Kidney epithelial cell (primary cell): ENCODE results near the gene GTF2IRD1. TPM values are rescaled to one million over a fixed set of nuclear protein-coding genes. Genes with fewer than 3 reads are reported as not detected.

Experiments
- DNase-seq: peaks from one replicate; pipeline ENCODE4 v3.0.0-alpha.2; 2010; ENCODE audit warnings: low read depth
- H3K27me3 ChIP-seq: 2 replicates; pipeline ENCODE4 v1.6.0; 2011; ENCODE audit warnings: low read length; ENCODE audit not compliant: control insufficient read depth, insufficient read depth
- H3K36me3 ChIP-seq: 2 replicates; pipeline ENCODE4 v1.5.1; 2011; ENCODE audit warnings: low read length; ENCODE audit not compliant: control insufficient read depth, insufficient read depth
- H3K4me3 ChIP-seq: 2 replicates; pipeline ENCODE4 v1.5.1; 2011; ENCODE audit warnings: low read depth, mild to moderate bottlenecking, control low read depth, low read length
- CTCF ChIP-seq: IDR thresholded peaks from 2 replicates; pipeline ENCODE4 v1.5.1; 2011; ENCODE audit warnings: mild to moderate bottlenecking, moderate library complexity, low read length, control low read depth, inconsistent platforms; ENCODE audit not compliant: insufficient read depth, poor library complexity, severe bottlenecking
- total RNA-seq: library from RNA; depleted of rRNA; stranded (reverse); fragments of >200 nt; gene quantifications from 2 replicates; pipeline ENCODE4 v1.2.3, GENCODE V29; 2015

Gene GTF2IRD1
- total RNA-seq, 1 donor from 2014 or later, result 36.8 TPM

GRCh38 chr7:74470504-74470903 lies 16.8 kb downstream of the GTF2IRD1 start:
- no peak for DNase-seq
- Histone ChIP-seq H3K27me3 (no peaks in the 10 kb centered on the region), H3K4me3 (no peak overlapping the region), H3K36me3 (no peaks in the 10 kb centered on the region)
- TF ChIP-seq CTCF, result no peak

- TF ChIP-seq CTCF, result no peak
These were observed 19.4 kb downstream of the GTF2IRD1 start for GRCh38 chr7:74473116-74473515.

GRCh38 chr7:74474271-74474865 lies 20.7 kb downstream of the GTF2IRD1 start:
- H3K4me3 ChIP-seq, result no peak overlapping the region
- no peak for DNase-seq
- H3K36me3 ChIP-seq, result no peaks in the 10 kb centered on the region
- no peaks in the 10 kb centered on the region for H3K27me3 ChIP-seq
- no peak for TF ChIP-seq CTCF

More at GRCh38 chr7:74473116-74473515, 19.4 kb downstream of the GTF2IRD1 start:
- Histone ChIP-seq H3K36me3 (no peaks in the 10 kb centered on the region), H3K4me3 (no peak overlapping the region), H3K27me3 (no peaks in the 10 kb centered on the region)
- no peak for DNase-seq

- H3K27me3 ChIP-seq, result no peaks in the 10 kb centered on the region
- DNase-seq, result no peak
- H3K4me3 ChIP-seq, result no peak overlapping the region
- no peaks in the 10 kb centered on the region for H3K36me3 ChIP-seq
- TF ChIP-seq CTCF, result no peak
These were observed 21.7 kb downstream of the GTF2IRD1 start for GRCh38 chr7:74475243-74475986.

GRCh38 chr7:74475987-74476350 lies 22.3 kb downstream of the GTF2IRD1 start:
- TF ChIP-seq CTCF, result no peak
- no peaks in the 10 kb centered on the region for H3K36me3 ChIP-seq
- no peak for DNase-seq
- H3K4me3 ChIP-seq, result no peak overlapping the region
- no peaks in the 10 kb centered on the region for H3K27me3 ChIP-seq
